ENCODE data around the gene AKAP17A. TPM values are rescaled to one million over a fixed set of nuclear protein-coding genes. Genes with fewer than 3 reads are reported as not detected.
"Not testable (repeated sequence)": the region's sequence is repeated elsewhere in the genome, so short reads cannot be mapped to it uniquely, and the experiment has no call there.

Gene AKAP17A
- total RNA-seq, 4 donors from 2014 or later = 56.7 to 82.6 (median 63.1) TPM

GRCh38 chrX:1561164-1561563 lies 30.2 kb upstream of the AKAP17A start:
- intact Hi-C loops (cut with DNase I) = no loop called here
- DNase-seq = no peak
- Histone ChIP-seq H3K36me3 (no peaks in the 10 kb centered on the region), H3K4me3 (replicated peaks in 1 of 3) (no peak overlapping the region), H3K9me3 (no peaks in the 10 kb centered on the region), H3K27me3 (no peaks in the 10 kb centered on the region), H3K4me1 (no peaks in the 10 kb centered on the region), H3K27ac (no peak overlapping the region)
- WGBS, 2 donors = 57 to 66% methylated on average over 2 of the region's 2 CpGs
- no peak for TF ChIP-seq POLR2A (IDR thresholded peaks at IDR 0.05)

GRCh38 chrX:1564077-1564476 lies 27.3 kb upstream of the AKAP17A start:
- H3K4me1 ChIP-seq; intact Hi-C loops (cut with DNase I); H3K9me3 ChIP-seq; H3K36me3 ChIP-seq; DNase-seq; H3K27ac ChIP-seq; H3K4me3 ChIP-seq (replicated peaks in 1 of 3); H3K27me3 ChIP-seq: not testable (repeated sequence)
- WGBS, 2 donors = 84 to 91% methylated on average over 7 of the region's 7 CpGs

GRCh38 chrX:1564750-1565683 lies 26.4 kb upstream of the AKAP17A start:
- H3K27me3 ChIP-seq = no peaks in the 10 kb centered on the region
- intact Hi-C loops (cut with DNase I) = no loop called here
- no peak overlapping the region for H3K27ac ChIP-seq
- H3K4me3 ChIP-seq (replicated peaks in 1 of 3) = no peak overlapping the region
- TF ChIP-seq POLR2A (IDR thresholded peaks at IDR 0.05) = no peak
- TF ChIP-seq, protein P1, sequence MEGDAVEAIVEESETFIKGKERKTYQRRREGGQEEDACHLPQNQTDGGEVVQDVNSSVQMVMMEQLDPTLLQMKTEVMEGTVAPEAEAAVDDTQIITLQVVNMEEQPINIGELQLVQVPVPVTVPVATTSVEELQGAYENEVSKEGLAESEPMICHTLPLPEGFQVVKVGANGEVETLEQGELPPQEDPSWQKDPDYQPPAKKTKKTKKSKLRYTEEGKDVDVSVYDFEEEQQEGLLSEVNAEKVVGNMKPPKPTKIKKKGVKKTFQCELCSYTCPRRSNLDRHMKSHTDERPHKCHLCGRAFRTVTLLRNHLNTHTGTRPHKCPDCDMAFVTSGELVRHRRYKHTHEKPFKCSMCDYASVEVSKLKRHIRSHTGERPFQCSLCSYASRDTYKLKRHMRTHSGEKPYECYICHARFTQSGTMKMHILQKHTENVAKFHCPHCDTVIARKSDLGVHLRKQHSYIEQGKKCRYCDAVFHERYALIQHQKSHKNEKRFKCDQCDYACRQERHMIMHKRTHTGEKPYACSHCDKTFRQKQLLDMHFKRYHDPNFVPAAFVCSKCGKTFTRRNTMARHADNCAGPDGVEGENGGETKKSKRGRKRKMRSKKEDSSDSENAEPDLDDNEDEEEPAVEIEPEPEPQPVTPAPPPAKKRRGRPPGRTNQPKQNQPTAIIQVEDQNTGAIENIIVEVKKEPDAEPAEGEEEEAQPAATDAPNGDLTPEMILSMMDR (IDR thresholded peaks at IDR 0.05) = no peak
- WGBS, 2 donors = 51 to 57% methylated on average over 10 of the region's 10 CpGs
- no peaks in the 10 kb centered on the region for H3K9me3 ChIP-seq
- H3K4me1 ChIP-seq = no peaks in the 10 kb centered on the region
- H3K36me3 ChIP-seq = no peaks in the 10 kb centered on the region
- DNase-seq = no peak

GRCh38 chrX:1574181-1574580 lies 17.2 kb upstream of the AKAP17A start:
- H3K4me1 ChIP-seq; DNase-seq; intact Hi-C loops (cut with DNase I); H3K27ac ChIP-seq; H3K27me3 ChIP-seq; H3K36me3 ChIP-seq; H3K4me3 ChIP-seq (replicated peaks in 1 of 3); H3K9me3 ChIP-seq: not testable (repeated sequence)
- WGBS, 2 donors = 90 to 92% methylated on average over 19 of the region's 19 CpGs

DNA sequence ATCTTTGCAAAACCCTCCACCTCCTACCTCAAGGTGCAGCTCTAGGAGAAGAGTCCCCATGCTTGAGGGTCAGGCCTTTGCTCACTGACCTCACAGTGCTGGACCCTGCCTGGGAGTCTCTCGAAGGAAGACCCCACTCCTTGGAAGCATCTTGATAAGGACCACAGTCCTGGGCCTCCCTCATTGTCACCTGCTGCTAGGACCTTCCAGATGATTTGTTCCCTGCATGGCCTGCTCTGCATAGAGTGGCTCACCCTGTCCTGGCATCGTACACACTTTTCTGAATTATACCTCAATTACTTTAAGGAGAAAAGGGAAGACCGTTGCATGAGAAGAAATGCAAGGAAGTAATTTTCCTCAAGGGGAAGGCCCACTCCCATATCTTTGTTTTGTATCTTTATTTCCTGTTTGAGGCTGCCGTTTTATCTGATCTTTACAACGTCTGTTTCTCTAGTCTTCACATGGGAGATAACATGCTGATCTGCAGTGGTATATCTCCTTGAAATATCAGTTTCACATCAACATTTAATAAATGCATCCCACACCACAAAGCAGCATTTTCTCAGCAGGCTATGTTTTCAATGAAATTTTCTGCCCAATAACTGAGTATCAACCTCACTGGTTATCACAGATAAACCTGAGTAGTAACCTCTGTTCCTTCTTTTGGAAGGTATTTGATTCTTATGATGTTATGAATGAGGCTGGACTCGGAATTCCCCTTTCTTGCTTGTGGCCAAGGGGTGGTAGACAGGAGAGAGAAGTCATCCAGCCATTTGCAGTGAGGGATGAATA lies 15.0 kb upstream of the AKAP17A start:
- no peaks in the 10 kb centered on the region for H3K4me1 ChIP-seq
- WGBS, 2 donors = 72 to 73% methylated on average over 6 of the region's 6 CpGs
- H3K27me3 ChIP-seq = no peaks in the 10 kb centered on the region
- TF ChIP-seq POLR2A (IDR thresholded peaks at IDR 0.05) = no peak
- TF ChIP-seq, protein P1 (IDR thresholded peaks at IDR 0.05) = no peak
- no peak overlapping the region for H3K4me3 ChIP-seq (replicated peaks in 1 of 3)
- H3K9me3 ChIP-seq = no peaks in the 10 kb centered on the region
- H3K36me3 ChIP-seq = no peaks in the 10 kb centered on the region
- DNase-seq = no peak
- H3K27ac ChIP-seq = no peak overlapping the region
- intact Hi-C loops (cut with DNase I) = loop anchor here (5.0 kb wide), 1 partner anchor 119 kb away; no protein-coding TSS in a partner anchor

DNA sequence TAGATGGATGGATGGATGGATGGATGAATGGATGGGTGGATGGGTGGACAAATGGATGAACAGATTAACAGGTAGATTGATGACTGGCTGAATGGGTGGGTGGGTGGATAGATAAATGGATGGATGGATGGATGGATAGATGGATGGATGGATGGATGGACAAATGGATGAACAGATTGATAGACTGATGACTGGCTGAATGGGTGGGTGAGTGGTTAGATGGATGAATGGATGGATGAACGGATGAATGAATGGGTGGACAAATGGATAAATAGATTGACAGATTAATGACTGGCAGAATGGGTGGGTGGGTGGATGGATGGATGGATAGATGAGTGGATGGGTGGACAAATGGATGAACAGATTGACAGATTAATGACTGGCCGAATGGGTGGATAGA lies 13.6 kb upstream of the AKAP17A start:
- intact Hi-C loops (cut with DNase I) = loop anchor here (5.0 kb wide), 1 partner anchor 121 kb away; no protein-coding TSS in a partner anchor

More for the DNA sequence above, 13.6 kb upstream of the AKAP17A start:
- TF ChIP-seq, protein P1 (IDR thresholded peaks at IDR 0.05) = no peak
- no peak for TF ChIP-seq POLR2A (IDR thresholded peaks at IDR 0.05)
- DNase-seq = no peak
- Histone ChIP-seq H3K27me3 (no peaks in the 10 kb centered on the region), H3K4me1 (no peaks in the 10 kb centered on the region), H3K27ac (no peak overlapping the region), H3K9me3 (no peaks in the 10 kb centered on the region), H3K4me3 (replicated peaks in 1 of 3) (no peak overlapping the region), H3K36me3 (no peaks in the 10 kb centered on the region)
- 42 to 52% methylated on average over 2 of the region's 2 CpGs for WGBS, 2 donors

Data from thyroid gland (tissue), 4 donors.